G401 (cell line): Measurements from ENCODE around the gene MYBPC1. TPM values are rescaled to one million over a fixed set of nuclear protein-coding genes. Genes with fewer than 3 reads are reported as not detected.
A peak's percentile ranks its signal among the peaks of the same experiment; 100 is the strongest.
"Not testable (repeated sequence)": the region's sequence is repeated elsewhere in the genome, so short reads cannot be mapped to it uniquely, and the experiment has no call there.

Experiments
- DNase-seq: peaks from one replicate; pipeline ENCODE4 v3.0.0-alpha.2; 2015; ENCODE audit warnings: low spot score
- in situ Hi-C: cut with HindIII; loops from 2 replicates; pipeline ENCODE4 v1.10.0; 2016; ENCODE audit warnings: low sequenced_read_pairs, mixed read lengths
- total RNA-seq: library from RNA; depleted of rRNA; stranded (reverse); fragments of >200 nt; shearing (Covaris generic); gene quantifications from 2 replicates; pipeline ENCODE4 v1.2.3, GENCODE V29; 2014

The MYBPC1 gene
- total RNA-seq, 1 experiment from 2014 or later = not detected

DNA sequence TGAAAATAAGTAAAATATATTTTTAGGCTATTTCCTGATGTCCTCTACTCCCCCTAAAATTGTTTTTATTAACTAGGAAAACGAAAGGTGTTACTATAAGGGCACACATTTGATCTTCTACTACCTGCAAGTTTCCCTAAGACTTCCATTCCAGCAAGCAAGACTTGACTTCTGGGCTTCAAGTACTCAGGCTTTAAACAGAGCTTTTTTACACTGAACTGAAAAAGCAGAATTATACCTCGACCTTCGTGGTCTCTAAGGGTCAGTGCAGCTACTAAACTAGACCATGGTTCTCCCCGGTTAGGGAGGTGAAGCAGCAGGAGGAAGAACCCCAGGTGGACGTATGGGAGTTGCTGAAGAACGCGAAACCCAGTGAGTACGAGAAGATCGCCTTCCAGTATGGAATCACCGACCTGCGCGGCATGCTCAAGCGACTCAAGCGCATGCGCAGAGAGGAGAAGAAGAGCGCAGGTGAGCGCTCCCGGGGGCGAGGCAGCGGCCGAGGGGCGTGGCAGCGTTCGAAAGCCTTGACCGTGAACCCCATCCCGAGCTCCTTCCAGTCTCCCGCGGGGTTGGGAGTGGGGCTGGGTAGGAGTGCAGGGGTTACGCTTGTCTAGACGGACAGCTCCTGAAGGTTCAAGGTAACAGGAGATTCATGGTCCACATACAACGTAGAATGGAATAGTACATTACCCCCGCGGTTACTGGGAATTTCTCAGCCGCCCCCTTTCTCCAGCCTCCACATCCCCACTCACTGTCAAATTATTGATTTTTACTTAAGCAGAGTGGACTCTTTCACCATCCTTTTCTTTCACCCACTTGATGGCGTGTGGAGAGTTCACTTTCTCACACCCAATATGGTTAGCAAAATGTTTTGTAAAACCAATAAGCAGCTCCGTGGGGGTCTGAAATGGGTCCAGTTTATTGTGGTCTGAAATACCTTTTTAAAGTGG, 47.6 kb downstream of the MYBPC1 start:
- peak; percentile 6 for DNase-seq
- in situ Hi-C loops = no loop called here

GRCh38 chr12:101647711-101648110, 52.9 kb downstream of the MYBPC1 start:
- in situ Hi-C loops = no loop called here
- DNase-seq = no peak

DNA sequence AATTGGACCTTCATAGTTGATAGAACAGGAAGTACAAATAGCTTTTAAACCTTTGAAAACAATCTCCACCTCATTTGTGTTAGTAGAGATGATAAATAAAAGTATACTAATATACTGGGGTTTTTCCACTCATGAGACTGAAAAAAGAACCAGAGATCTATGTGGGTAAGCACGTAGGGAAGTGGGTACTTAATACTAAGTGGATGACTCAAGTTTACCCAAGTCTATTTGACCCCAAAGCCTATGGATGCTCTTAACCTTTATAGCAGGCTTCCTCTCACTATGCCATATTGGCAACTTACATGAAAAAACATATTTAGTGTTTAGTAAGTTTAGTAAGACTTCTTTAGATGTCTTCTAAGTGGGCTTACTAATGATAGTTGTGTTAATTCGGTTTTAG, 53.4 kb downstream of the MYBPC1 start:
- DNase-seq = no peak

DNA sequence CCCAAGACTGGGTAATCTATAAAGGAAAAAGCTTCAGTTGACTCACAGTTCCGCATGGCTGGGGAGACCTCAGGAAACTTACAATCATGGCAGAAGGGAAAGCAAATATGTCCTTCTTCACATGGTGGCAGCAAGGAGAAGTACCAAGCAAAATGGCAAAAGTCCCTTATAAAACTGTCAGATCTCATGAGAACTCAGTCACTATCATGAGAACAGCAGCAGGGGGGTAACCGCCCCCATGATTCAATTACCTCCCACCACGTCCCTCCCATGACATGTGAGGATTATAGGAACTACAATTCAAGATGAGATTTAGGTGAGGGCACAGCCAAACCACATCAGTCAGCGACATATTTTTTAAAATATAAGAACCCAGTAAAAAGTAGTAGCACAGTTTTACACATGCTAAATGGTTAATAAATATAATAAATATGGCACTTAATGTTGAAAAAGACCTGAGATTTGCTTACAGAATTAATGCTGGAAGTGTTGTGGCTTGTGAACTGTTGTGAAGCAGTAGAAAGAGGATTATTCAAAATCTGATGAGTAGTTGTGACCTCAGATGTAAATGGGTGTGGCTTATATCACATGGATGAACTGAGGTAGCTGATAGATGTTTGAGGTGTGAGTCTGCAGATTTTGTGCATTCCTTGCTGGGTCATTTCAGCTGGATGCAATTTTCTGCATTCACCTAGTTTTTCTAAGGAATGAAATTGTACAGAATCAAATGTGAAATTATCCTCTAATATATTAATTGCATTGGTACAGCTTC, 55.8 kb downstream of the MYBPC1 start:
- DNase-seq = no peak
- in situ Hi-C loops = no loop called here

More for the DNA sequence above, 53.4 kb downstream of the MYBPC1 start:
- in situ Hi-C loops = no loop called here

- no peak for DNase-seq
- in situ Hi-C loops = no loop called here
Observed at GRCh38 chr12:101653030-101653429, 58.3 kb downstream of the MYBPC1 start.

- in situ Hi-C loops = no loop called here
- no peak for DNase-seq
Observed at GRCh38 chr12:101653503-101653902, 58.7 kb downstream of the MYBPC1 start.

- no peak for DNase-seq
- in situ Hi-C loops = no loop called here
Observed at GRCh38 chr12:101654442-101654841, 59.7 kb downstream of the MYBPC1 start.

DNA sequence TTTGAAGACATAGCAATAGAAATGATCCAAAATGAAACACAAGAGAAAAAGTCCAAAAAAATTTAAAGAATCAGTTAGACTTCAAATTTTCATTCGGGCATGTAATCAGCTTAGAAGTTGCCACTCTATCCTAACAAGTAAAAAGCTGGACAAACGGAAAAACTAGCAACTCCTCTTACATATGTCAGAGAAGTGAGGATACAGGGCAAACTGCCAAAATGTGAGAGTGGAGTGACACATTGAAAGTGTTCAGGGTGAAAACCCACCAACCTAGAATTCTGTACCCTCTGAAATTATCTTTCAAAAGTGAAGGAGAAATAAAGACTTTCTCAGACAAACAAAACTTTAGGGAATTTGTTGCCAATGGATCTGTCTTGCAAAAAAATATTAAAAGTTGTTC, 60.6 kb downstream of the MYBPC1 start:
- DNase-seq = no peak
- in situ Hi-C loops = no loop called here

DNA sequence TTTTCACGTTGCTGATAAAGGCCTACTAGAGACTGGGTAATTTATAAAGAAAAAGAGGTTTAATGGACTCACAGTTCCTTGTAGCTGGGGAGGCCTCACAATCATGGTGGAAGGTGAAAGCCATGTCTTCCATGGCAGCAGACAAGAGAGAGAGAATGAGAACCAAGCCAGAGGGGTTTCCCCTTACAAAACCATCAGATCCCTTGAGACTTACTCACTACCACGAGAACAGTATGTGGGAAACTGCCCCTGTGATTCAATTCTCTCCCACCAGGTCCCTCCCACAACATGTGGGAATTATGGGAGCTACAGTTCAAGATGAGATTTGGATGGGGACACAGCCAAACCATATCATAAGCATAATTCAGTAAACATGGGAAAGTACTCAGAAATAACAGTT, 65.9 kb downstream of the MYBPC1 start:
- in situ Hi-C loops, DNase-seq: not testable (repeated sequence)

DNA sequence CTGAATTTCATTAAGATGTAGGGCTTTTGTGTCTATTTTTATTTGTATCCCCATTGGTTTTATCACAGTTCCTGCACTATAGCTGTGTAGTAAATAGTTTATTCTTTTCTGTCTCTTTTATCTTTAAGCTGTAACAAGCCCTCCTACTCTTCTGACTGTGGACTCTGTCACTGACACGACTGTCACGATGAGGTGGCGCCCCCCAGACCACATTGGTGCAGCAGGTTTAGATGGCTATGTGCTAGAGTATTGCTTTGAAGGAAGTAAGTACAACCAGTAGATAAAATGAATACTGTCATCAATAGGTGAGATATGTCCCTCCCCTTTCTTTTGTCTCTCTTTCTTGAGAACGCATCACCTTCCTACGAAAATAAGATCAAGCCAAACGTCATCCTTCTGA, 68.5 kb downstream of the MYBPC1 start:
- in situ Hi-C loops = no loop called here
- DNase-seq = no peak

- in situ Hi-C loops = no loop called here
- DNase-seq = no peak
Observed at GRCh38 chr12:101664992-101665391, 70.2 kb downstream of the MYBPC1 start.

DNA sequence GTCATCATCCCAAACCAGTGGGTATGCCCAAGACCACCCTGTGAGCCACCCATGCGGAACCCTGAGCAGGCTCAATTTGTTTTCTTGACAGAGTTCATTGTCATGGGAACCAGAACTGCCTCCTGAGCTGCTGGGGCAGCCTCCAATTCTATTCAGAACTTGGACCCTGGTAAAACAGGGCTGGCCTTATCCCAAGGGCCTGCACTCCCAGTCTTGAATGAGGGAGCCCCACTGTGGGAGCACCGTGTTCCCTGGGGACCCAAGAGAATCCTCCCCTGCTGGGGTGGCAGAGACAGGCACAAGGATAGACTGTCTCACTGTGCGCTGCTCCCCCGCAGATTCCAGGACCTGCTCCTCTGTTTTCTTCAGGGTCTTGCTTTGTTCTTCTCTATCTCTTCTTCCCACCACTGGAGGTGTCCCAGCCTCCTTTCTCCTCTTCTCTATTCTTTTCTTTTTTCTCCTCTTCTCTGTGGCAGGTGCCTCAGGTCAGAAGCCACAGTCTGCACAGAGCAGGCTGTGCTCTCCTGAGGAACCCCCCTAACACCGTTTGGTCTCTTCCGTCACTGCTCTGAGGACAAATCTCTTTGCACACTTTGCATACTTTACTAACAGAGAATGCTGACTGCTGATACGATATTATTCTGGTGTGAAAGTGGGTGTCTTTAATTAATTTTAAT, 71.4 kb downstream of the MYBPC1 start:
- in situ Hi-C loops = no loop called here
- DNase-seq = no peak

- no peak for DNase-seq
- in situ Hi-C loops = no loop called here
Observed at GRCh38 chr12:101667591-101667990, 72.8 kb downstream of the MYBPC1 start.

- in situ Hi-C loops = no loop called here
- peak; percentile 25 for DNase-seq
Observed at GRCh38 chr12:101670007-101670671, 75.4 kb downstream of the MYBPC1 start.

DNA sequence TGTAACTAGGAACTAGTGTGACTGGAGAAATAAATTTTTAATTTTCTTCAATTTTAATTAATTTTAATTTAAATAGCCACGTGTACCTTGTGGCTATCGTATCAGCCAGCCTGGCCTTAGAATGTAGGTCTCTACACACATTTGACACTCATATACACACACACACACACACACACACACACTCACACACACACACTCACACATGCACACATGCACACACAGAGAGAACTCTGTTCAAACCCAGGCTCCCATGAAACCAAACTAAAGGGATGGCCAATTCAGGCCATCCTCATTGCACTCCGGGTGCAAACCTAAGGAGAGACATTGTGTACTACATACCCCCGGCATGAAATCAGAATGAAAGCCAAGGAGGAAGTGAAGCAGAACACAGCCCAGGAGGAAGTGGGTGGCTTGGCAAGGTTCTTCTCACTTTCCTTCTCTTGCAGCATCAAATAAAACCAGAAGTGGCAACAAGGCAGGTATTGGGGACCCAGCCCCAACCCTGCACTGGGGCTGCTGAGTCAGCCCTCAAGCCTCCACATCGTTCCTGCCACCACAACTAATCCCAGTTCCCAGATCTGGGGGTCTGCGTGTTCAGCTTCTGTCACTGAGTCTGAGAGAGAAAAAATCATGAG, 76.5 kb downstream of the MYBPC1 start:
- DNase-seq = no peak
- in situ Hi-C loops = no loop called here

GRCh38 chr12:101671833-101672232, 77.1 kb downstream of the MYBPC1 start:
- in situ Hi-C loops = no loop called here
- no peak for DNase-seq

GRCh38 chr12:101675555-101675954, 80.8 kb downstream of the MYBPC1 start:
- in situ Hi-C loops = no loop called here
- no peak for DNase-seq

DNA sequence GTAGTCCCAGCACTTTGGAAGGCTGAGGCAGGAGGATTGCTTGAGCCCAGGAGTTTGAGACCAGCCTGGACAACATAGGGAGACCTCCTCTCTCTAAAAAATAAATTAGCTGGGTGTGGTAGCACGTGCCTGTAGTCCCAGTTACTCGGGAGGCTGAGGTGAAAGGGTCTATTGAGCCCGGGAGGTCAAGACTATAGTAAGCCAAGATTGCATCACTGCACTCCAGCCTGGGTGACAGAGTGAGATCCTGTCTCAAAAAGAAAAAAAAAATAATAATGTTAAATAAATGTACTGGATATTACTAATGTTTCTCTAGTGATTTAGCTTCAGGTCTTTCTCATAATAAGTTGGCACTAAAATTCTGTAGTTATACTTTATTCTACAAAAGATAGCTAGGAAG, 81.7 kb downstream of the MYBPC1 start:
- in situ Hi-C loops, DNase-seq: not testable (repeated sequence)

DNA sequence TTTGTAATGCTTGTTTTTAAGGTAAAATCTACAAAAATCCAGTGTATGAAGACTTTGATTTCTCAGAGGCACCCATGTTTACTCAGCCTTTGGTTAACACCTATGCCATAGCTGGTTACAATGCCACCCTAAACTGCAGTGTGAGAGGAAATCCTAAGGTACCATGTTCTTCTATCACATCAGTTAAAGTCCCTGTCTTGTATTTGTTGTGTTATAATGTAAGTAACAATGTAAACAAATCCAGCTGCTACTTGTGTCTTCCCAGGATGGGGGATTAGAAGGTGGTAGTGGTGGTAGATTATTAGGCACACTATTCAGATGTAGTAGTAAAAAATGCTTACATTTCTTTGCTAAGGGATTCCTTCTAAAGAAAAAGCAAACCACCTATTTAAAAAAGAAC, 83.3 kb downstream of the MYBPC1 start:
- in situ Hi-C loops = no loop called here
- DNase-seq = no peak
